Gastroesophageal sphincter (tissue), 4 donors: Measurements from ENCODE around the gene SH2D6. TPM values are rescaled to one million over a fixed set of nuclear protein-coding genes. Genes with fewer than 3 reads are reported as not detected.

ENCODE experiments used
- ATAC-seq: fragments of 150-250 bp; one replicate; pipeline ENCODE4 v1.9.1; 2016; ENCODE audit warnings: mild to moderate bottlenecking, moderate library complexity
- H3K27ac ChIP-seq, 4 donors: fragments of 200-600 bp; sonication (generic) in 3 of 4; 1 replicate in 3 of 4; 2 replicates in 1 of 4; pipeline ENCODE4 v1.5.1; 2016 to 2019
- H3K27me3 ChIP-seq: fragments of 200-600 bp; sonication (generic); one replicate; pipeline ENCODE4 v1.5.1; 2019
- H3K36me3 ChIP-seq, 2 donors: fragments of 200-600 bp; sonication (generic); one replicate each; pipeline ENCODE4 v1.5.1; 2019; ENCODE audit warnings: control low read depth in 1 of 2
- H3K4me1 ChIP-seq, 3 donors: fragments of 200-600 bp; sonication (generic); 1 replicate in 2 of 3; 2 replicates in 1 of 3; pipeline ENCODE4 v1.5.1; 2016 to 2019; ENCODE audit warnings: control low read depth in 2 of 3
- H3K4me3 ChIP-seq, 2 donors: fragments of 200-600 bp; sonication (generic); one replicate each; pipeline ENCODE4 v1.5.1; 2019; ENCODE audit warnings: mild to moderate bottlenecking in 1 of 2, moderate library complexity in 1 of 2
- H3K9me3 ChIP-seq, 3 donors: fragments of 200-600 bp; sonication (generic); one replicate each; pipeline ENCODE4 v1.5.1; 2017 to 2019; ENCODE audit warnings: control low read depth in 2 of 3
- EP300 ChIP-seq: sonication (generic); formaldehyde crosslinking; IDR thresholded peaks from one replicate; pipeline ENCODE4 v1.6.1; 2017; ENCODE audit warnings: antibody characterized with exemption, mild to moderate bottlenecking
- POLR2A ChIP-seq, 2 donors: fragments of 450-650 bp; IDR thresholded peaks; one replicate each; pipeline ENCODE4 v1.6.1; 2017; ENCODE audit warnings: antibody characterized with exemption in 2 of 2, mild to moderate bottlenecking in 2 of 2, moderate library complexity in 1 of 2
- POLR2AphosphoS5 ChIP-seq: sonication (generic); formaldehyde crosslinking; IDR thresholded peaks from one replicate; pipeline ENCODE4 v1.6.1; 2017; ENCODE audit warnings: antibody characterized with exemption
- WGBS, 2 donors: methylation state at CpG; one replicate each; pipeline ENCODE4 v1.1.5; 2018; ENCODE audit warnings: low coverage in 1 of 2; 5-methylcytosine and 5-hydroxymethylcytosine counted together
- total RNA-seq, 4 donors: library from RNA; depleted of rRNA; stranded (reverse); fragments of >200 nt; gene quantifications; one replicate each; pipeline ENCODE4 v1.1.0, GENCODE V29; 2016
- TF ChIP-seq, protein P1 (sequence below), 4 experiments: fragments of 200-600 bp in 2 of 4; fragments of 450-650 bp in 2 of 4; sonication (generic) in 1 of 4; IDR thresholded peaks; one replicate each; pipeline ENCODE4 v1.5.1; 2017 to 2019; ENCODE audit warnings: antibody characterized with exemption in 4 of 4, mild to moderate bottlenecking in 2 of 4, moderate library complexity in 2 of 4

SH2D6 gene
- total RNA-seq, 4 donors from 2014 or later = not detected

DNA sequence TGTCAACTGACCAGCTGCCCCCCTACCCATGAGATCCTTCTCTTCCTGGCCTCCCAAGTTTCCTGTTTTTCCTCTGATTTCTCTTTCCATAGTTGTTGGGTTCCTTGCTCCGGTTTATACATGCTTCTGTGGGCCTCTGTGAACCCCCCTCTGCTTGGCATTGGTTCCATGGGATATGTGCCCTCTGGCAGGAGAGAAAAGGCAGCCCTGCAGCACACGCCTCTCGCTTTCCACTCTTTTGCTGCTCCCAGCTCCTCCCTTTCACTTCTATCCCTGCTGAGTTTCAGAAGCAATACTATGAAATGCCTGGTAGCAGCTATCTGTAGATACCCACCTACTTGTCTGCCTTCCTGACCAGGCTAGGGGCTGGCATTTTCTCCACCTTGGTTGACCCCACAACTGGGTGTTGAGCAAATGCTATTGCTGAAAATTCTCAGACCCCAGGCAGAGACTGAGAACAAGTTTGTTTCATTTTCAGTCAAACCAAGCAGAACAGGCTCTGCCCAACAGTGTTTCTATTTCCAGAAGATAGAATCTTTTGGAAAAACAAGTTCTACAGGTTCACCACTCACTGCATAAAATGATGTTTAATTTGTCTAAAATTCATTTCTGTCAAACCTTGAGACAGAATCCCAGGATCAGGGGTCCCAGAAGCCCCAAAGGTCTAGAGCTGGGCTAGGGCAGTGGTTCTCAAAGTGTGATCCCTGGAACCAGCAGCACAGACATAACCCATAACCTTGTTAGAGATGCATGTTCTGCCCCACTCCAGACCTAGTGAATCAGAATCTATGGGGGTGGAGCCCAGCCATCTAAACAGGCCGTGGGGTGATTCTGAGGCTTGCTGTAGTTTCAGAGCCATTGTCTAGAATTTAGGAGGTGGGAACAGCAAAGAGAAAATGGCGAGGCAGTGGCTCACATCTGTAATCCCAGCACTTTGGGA lies 21.7 kb upstream of the SH2D6 start:
- peak overlapping the region in 1 of 2 donors; percentile 15 for H3K4me3 ChIP-seq
- H3K27me3 ChIP-seq = no peaks in the 10 kb centered on the region
- peaks cover 0 to 54% of the 10 kb centered on the region in 2 donors for H3K36me3 ChIP-seq
- peaks cover 0 to 39% (median 0%) of the 10 kb centered on the region in 3 donors for H3K4me1 ChIP-seq
- no peaks in the 10 kb centered on the region for H3K9me3 ChIP-seq
- 21 to 31% methylated on average over 2 of the region's 5 CpGs for WGBS, 2 donors
- TF ChIP-seq POLR2AphosphoS5 (no peak), EP300 (no peak), POLR2A (IDR thresholded peaks at IDR 0.05) (no peak)
- TF ChIP-seq, protein P1, sequence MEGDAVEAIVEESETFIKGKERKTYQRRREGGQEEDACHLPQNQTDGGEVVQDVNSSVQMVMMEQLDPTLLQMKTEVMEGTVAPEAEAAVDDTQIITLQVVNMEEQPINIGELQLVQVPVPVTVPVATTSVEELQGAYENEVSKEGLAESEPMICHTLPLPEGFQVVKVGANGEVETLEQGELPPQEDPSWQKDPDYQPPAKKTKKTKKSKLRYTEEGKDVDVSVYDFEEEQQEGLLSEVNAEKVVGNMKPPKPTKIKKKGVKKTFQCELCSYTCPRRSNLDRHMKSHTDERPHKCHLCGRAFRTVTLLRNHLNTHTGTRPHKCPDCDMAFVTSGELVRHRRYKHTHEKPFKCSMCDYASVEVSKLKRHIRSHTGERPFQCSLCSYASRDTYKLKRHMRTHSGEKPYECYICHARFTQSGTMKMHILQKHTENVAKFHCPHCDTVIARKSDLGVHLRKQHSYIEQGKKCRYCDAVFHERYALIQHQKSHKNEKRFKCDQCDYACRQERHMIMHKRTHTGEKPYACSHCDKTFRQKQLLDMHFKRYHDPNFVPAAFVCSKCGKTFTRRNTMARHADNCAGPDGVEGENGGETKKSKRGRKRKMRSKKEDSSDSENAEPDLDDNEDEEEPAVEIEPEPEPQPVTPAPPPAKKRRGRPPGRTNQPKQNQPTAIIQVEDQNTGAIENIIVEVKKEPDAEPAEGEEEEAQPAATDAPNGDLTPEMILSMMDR (IDR thresholded peaks at IDR 0.05) = no peak
- ATAC-seq = peak; percentile 50
- peak overlapping the region in 3 of 4 donors; percentile 53 to 77 (median 59) for H3K27ac ChIP-seq

GRCh38 chr2:85397925-85398331 lies 20.6 kb upstream of the SH2D6 start:
- Histone ChIP-seq H3K36me3 (peaks cover 0 to 44% of the 10 kb centered on the region in 2 donors), H3K27me3 (no peaks in the 10 kb centered on the region), H3K27ac (peak overlapping the region in 1 of 4 donors; percentile 77), H3K4me3 (no peak overlapping the region), H3K4me1 (peaks cover 0 to 39% (median 0%) of the 10 kb centered on the region in 3 donors), H3K9me3 (no peaks in the 10 kb centered on the region)
- ATAC-seq = no peak
- WGBS, 2 donors = 75% methylated on average over 3 of the region's 4 CpGs; no CpG with 5 or more reads in 1 of the 2 donors
- TF ChIP-seq EP300 (no peak), POLR2A (IDR thresholded peaks at IDR 0.05) (no peak), POLR2AphosphoS5 (no peak)
- TF ChIP-seq, protein P1 (IDR thresholded peaks at IDR 0.05) = no peak

DNA sequence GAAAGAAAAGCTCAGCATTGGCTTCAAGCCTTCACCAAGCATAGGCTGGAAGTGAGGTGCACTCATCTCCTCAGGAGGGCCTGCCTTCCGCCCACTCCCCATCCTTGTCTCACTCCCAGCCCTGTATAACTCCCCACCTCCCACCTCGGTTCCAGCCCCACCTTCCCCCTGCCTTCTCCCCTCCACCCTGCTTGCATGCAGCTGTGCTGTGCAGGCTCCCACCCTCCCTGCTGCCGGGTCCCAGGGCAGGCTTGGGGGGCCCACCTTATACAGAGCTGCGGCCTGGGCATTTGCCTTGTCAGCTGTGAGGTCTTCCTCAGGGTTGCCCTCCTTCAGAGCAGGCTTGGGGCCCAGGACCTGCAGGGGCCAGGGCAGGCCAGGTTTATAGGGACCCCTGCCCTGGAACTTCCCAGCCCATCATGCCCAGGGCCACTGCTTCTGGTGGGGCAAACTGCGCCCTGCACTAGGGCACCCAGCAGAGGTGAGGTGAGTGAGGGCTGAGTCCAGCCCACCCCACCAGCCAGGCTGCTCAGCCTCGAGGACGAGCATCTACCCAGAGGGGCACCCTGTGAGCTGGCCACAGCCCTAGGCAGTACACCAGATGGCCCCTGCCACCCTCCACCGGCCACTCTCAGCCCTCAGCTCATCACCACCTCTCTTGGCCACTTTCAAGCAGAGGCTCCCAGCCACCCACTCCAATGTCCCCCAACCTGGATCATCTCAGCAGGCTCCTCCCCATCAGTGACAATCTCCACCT lies 19.9 kb upstream of the SH2D6 start:
- no peaks in the 10 kb centered on the region for H3K27me3 ChIP-seq
- peaks cover 0 to 39% (median 0%) of the 10 kb centered on the region in 3 donors for H3K4me1 ChIP-seq
- H3K9me3 ChIP-seq = no peaks in the 10 kb centered on the region
- no peak for TF ChIP-seq EP300
- TF ChIP-seq POLR2A (IDR thresholded peaks at IDR 0.05) = no peak
- TF ChIP-seq, protein P1 (IDR thresholded peaks at IDR 0.05) = no peak
- no peak for TF ChIP-seq POLR2AphosphoS5
- peak overlapping the region in 1 of 4 donors; percentile 77 for H3K27ac ChIP-seq
- ATAC-seq = no peak
- no peak overlapping the region for H3K4me3 ChIP-seq
- WGBS, 2 donors = 75% methylated on average over 2 of the region's 8 CpGs; no CpG with 5 or more reads in 1 of the 2 donors
- H3K36me3 ChIP-seq = peaks cover 0 to 44% of the 10 kb centered on the region in 2 donors

DNA sequence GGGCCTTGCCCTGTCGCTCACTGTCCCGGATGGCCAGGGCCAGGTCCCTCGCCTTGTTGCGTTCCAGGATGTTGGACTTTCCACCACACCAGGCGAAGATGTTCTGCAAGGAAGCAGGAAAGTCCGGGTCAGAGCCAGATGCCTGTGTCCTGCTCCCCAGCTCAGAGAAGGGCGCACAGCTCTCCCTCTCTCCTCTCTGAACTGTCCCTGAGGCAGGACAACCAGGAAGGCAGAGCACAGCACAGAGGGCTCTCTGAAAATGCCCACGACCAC lies 19.4 kb upstream of the SH2D6 start:
- ATAC-seq = no peak
- Histone ChIP-seq H3K27ac (no peak overlapping the region), H3K9me3 (no peaks in the 10 kb centered on the region), H3K4me3 (no peak overlapping the region), H3K36me3 (peaks cover 0 to 40% of the 10 kb centered on the region in 2 donors), H3K27me3 (no peaks in the 10 kb centered on the region), H3K4me1 (peaks cover 0 to 35% (median 0%) of the 10 kb centered on the region in 3 donors)
- TF ChIP-seq EP300 = no peak
- 100% methylated on average over 2 of the region's 8 CpGs; no CpG with 5 or more reads in 1 of the 2 donors for WGBS, 2 donors

DNA sequence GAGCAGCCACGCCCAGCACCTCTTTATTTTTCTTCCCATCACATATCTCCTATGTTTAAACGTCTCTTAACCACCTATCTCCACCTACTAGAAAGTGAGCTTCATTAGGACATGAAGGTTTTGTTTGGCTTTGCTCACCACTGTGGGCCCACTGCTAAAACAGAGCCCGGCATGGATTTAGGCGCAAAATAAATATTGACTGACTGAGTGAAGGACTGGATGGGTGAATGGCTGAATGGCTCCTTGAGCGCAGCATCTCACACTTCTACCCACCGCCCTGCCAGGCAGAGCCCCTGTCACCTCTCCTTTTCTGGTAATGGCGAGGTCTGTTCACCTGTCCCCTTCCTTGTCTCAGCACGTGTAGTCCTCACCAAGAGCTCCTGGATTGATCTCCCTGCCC lies 18.5 kb upstream of the SH2D6 start:
- no peaks in the 10 kb centered on the region for H3K27me3 ChIP-seq
- H3K4me3 ChIP-seq = no peak overlapping the region
- TF ChIP-seq EP300 (no peak), POLR2A (IDR thresholded peaks at IDR 0.05) (no peak), POLR2AphosphoS5 (no peak)
- TF ChIP-seq, protein P1 (IDR thresholded peaks at IDR 0.05) = no peak
- H3K9me3 ChIP-seq = no peaks in the 10 kb centered on the region
- peaks cover 0 to 30% (median 0%) of the 10 kb centered on the region in 3 donors for H3K4me1 ChIP-seq
- WGBS, 2 donors = 95 to 97% methylated on average over 5 to 8 of the region's 8 CpGs
- H3K27ac ChIP-seq = no peak overlapping the region
- no peak for ATAC-seq
- H3K36me3 ChIP-seq = peaks cover 0 to 31% of the 10 kb centered on the region in 2 donors
